A549 treated with AZD9567 at 1 μM for 4 hours (cell line): ENCODE data around the gene LRRC51. TPM values are rescaled to one million over a fixed set of nuclear protein-coding genes. Genes with fewer than 3 reads are reported as not detected.

Source experiments
- total RNA-seq: library from RNA; stranded (reverse); fragments of 200-300 nt; extraction: Qiagen RNA extraction; gene quantifications from 5 replicates; pipeline ENCODE4 v1.2.3, GENCODE V29; 2022; ENCODE audit not compliant: insufficient read depth

The LRRC51 gene, protein sequence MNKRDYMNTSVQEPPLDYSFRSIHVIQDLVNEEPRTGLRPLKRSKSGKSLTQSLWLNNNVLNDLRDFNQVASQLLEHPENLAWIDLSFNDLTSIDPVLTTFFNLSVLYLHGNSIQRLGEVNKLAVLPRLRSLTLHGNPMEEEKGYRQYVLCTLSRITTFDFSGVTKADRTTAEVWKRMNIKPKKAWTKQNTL
- total RNA-seq = 7.8 to 9.8 TPM (median 9.3 TPM) in 5 replicates

DNA sequence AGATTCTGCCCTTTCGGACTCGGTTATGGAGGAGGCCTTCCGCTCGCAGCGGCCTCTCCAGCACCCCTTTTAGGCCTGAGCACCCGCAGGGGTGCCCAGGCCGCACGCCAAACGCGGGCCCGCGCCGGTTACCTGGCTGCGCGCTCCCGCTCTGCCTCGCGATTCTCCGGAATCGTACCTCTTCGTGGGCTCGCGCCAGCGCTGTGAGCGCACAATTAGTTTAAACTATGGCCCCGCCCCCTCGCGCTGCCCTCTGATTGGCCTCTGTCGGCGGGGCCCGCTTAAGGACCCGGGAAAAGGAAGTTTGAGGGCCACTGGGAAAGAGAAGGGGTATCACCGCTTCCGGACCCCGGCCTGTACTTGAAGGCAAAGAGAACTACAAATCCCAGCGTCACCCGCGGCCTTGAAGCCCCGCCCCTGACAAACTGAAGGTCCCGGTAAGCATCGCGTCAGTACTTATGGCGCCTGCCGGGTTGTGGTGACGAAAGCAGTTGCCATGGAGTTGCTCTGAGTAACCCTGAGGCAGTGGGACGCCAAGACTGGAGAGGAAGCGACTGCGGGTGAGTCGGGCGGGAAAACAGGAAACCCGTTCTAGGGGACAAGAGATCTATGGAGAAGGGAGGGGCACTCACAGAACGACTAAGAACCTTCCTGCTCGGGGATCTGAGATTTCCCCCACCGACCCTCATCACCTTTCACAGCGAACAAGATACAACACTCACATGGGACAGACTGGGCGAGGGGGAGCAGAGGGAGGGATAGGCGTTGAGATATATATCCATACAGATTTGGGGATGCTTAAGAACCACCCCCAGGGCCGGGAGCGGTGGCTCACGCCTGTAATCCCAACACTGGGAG, at the start of gene LRRC51, which contains the start of gene NUMA1:
Gene LRRC51, plus strand, starts transcription at position 525 of the 858 bp plus-strand sequence. CDS start 8,234 bp downstream, outside the sequence.
Gene NUMA1, minus strand, starts transcription at position 217 of the 858 bp plus-strand sequence. CDS start 44,599 bp downstream, outside the sequence.

DNA sequence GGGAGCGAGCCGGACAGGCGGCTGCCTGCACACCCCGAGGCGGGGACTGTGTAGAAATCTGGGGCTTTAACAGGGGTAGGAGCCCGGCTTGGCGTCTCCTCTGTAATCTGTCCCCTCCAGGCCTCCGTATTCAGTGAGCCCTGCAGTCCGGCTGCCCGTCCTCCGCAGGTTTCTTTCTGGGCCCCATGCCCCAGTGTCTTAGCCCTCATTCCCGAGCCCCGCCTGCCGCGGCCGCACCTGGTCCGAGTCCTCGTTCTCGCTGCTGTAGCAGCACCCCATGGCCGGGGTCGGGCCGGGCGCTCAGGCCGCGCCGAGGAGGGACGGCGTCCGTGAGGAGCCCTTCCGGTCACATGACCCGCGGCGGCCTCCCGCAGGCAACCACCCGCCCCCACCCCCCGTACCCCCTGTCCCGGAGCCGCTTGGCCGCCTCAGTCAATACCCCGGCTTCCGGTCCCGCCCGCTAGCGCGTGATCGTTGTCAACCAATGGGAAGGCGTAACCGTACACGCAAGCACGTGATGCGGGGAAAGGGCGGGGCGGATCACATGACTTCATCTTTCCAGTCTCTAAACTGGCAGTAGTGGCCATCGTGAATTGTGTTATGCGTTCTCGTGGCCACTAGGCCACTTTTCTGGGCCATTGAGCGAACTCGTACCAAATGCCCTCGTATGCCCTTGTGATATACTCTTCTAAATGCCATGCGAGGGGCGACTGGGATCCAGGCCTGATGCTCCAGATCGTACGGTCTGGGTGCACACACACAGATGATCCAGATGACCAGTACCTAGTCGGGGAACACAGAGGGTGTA, 22.5 kb downstream of the LRRC51 start, which contains the start of gene LAMTOR1:
Gene LAMTOR1, minus strand, starts transcription at position 352 of the 808 bp plus-strand sequence. Its CDS starts 73 bp downstream, at position 279.

DNA sequence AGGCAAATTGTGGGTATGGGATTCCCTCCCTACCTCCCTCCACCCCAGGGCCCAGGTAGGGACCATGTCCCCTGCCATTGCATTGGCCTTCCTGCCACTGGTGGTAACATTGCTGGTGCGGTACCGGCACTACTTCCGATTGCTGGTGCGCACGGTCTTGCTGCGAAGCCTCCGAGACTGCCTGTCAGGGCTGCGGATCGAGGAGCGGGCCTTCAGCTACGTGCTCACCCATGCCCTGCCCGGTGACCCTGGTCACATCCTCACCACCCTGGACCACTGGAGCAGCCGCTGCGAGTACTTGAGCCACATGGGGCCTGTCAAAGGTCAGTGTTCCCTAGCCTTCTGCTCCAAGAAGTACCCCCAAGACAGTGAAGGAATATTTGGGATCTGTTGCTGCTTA, 25.2 kb downstream of the LRRC51 start, which contains the start of gene TOMT:
Gene TOMT, plus strand, starts transcription at position 37 of the 400 bp plus-strand sequence. Its CDS starts 28 bp downstream, at position 65.

DNA sequence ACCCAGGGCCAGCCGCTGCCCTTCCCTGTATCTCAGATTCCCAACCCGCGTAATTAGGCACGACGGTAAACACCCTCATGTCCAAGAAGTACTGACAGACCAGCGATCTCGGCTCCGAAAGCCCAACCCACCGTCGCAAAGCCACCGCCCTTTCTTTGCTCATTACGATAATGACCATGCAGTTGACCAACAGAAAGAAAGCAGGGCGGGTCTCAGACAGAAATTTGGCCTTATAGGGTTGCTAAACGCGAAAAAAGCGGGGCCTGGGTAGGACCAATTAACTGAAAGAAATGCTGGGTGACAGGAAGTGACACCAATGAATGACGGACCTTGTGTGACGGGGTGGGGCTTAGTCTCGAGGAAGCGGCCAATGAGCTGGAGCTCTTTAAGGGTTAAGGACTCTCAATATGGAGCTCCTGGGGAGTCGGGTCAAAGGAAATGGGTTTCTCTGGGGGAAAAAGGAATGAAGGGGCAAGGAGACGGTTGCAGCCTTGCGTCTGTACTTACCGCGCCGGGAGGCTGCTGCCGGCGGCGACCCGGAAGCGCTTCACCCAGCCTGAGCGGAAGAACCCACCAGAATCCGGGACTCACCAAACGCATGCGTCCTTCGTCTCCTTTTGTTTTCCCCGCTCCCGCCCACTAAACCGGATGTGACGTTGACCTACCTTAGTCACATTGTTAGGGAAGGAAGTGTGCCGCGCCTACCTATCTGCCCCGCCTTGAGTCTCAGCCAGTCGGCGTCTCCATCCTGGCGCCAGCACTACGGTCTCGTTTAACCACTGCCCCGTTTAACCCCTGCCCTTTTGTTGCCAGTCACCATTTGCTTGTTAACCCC, 31.7 kb downstream of the LRRC51 start, which contains the start of gene ANAPC15:
Gene ANAPC15, minus strand, starts transcription at position 553 of the 835 bp plus-strand sequence. CDS start 1,419 bp downstream, outside the sequence.

DNA sequence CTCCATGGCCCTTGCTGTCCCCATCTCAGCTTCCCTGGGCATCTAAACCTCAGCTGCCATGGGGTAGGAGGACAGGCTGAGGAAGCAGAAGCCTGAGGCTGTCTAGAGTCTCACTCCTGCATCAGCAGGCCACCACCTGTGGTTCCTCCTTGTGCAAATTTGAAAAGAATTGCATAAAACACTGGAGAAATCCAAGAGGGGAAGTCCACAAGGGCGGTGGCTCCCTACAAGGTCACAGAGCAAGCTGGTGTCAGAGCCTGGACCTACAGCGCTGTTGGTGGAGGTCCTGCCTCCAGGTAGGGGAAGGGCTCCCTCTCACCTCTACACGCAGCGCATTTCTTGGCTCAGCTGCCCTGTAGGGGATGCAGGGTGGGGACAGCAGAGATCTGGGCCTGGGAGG, 54.8 kb downstream of the LRRC51 start, which contains the start of gene FOLR3:
Gene FOLR3, plus strand, starts transcription at position 253 of the 400 bp plus-strand sequence. CDS start 228 bp downstream, outside the sequence.

Other genes with a start within 250 kb of the LRRC51 start
- not detected in 5 replicates for gene DEFB108B, start 247.7 kb upstream of the LRRC51 start, total RNA-seq
- not detected in 5 replicates for gene DEFB131B, start 202.4 kb upstream of the LRRC51 start, total RNA-seq
- gene XNDC1N, start 152.3 kb upstream of the LRRC51 start, total RNA-seq = 2.4 to 4.9 TPM (median 2.7 TPM) in 5 replicates
- gene RNF121, start 151.8 kb upstream of the LRRC51 start, total RNA-seq = 43.5 to 46.1 TPM (median 44.4 TPM) in 5 replicates
- 1.6 to 4.3 TPM (median 4.0 TPM) in 5 replicates for gene IL18BP, start 81.9 kb upstream of the LRRC51 start, total RNA-seq
- 49.9 to 69.2 TPM (median 65.1 TPM) in 5 replicates for gene NUMA1, start 308 bp upstream of the LRRC51 start, total RNA-seq
- gene LAMTOR1, start 22.4 kb downstream of the LRRC51 start, total RNA-seq = 109 to 149 TPM (median 132 TPM) in 5 replicates
- not detected in 5 replicates for gene TOMT, start 25.1 kb downstream of the LRRC51 start, total RNA-seq
- 62.2 to 89.8 TPM (median 84.0 TPM) in 5 replicates for gene ANAPC15, start 31.8 kb downstream of the LRRC51 start, total RNA-seq
- 0.13 TPM in 1 of 5 replicates, not detected in the others for gene FOLR3, start 54.9 kb downstream of the LRRC51 start, total RNA-seq
- 0.08 to 0.16 TPM (median 0.12 TPM) in 3 of 5 replicates, not detected in the others for gene FOLR1, start 111.3 kb downstream of the LRRC51 start, total RNA-seq
- not detected in 5 replicates for gene FOLR2, start 135.9 kb downstream of the LRRC51 start, total RNA-seq
- gene INPPL1, start 143.9 kb downstream of the LRRC51 start, total RNA-seq = 42.0 to 84.5 TPM (median 77.6 TPM) in 5 replicates
- not detected in 5 replicates for gene PHOX2A, start 163.3 kb downstream of the LRRC51 start, total RNA-seq